ENCODE results near the gene SLC39A9.

GRCh38 chr14:69480136-69480535 lies 81.6 kb downstream of the SLC39A9 start:
- TF ChIP-seq CTCF (IDR thresholded peaks at IDR 0.05) (no peak), POLR2AphosphoS5 (IDR thresholded peaks at IDR 0.05) (no peak)
